Tibial nerve (tissue), 4 donors: ENCODE measurements around the gene TUSC2. TPM values are rescaled to one million over a fixed set of nuclear protein-coding genes. Genes with fewer than 3 reads are reported as not detected.

Experiments
- DNase-seq, 2 donors: peaks; one replicate each; pipeline ENCODE4 v3.0.0-alpha.2; 2019; ENCODE audit warnings: low spot score in 2 of 2
- H3K27ac ChIP-seq, 4 donors: fragments of 200-600 bp; sonication (generic) in 3 of 4; one replicate each; pipeline ENCODE4 v1.5.1; 2017 to 2019; ENCODE audit warnings: mild to moderate bottlenecking in 1 of 4
- H3K27me3 ChIP-seq, 2 donors: fragments of 200-600 bp; sonication (generic) in 1 of 2; one replicate each; pipeline versions ENCODE4 v1.5.1 to v1.6.0; 2017 to 2019
- H3K36me3 ChIP-seq, 3 donors: fragments of 200-600 bp; sonication (generic); one replicate each; pipeline ENCODE4 v1.5.1; 2018 to 2019
- H3K4me1 ChIP-seq, 4 donors: fragments of 200-600 bp; sonication (generic) in 3 of 4; one replicate each; pipeline ENCODE4 v1.5.1; 2017 to 2019
- H3K4me3 ChIP-seq, 4 donors: fragments of 200-600 bp; sonication (generic) in 3 of 4; one replicate each; pipeline ENCODE4 v1.5.1; 2017 to 2019; ENCODE audit warnings: mild to moderate bottlenecking in 1 of 4, moderate library complexity in 1 of 4
- H3K9me3 ChIP-seq, 4 donors: fragments of 200-600 bp; sonication (generic) in 3 of 4; one replicate each; pipeline ENCODE4 v1.5.1; 2017 to 2019
- EP300 ChIP-seq, 2 donors: sonication (generic); formaldehyde crosslinking; IDR thresholded peaks; one replicate each; pipeline ENCODE4 v1.6.1; 2017; ENCODE audit warnings: antibody characterized with exemption in 2 of 2, mild to moderate bottlenecking in 1 of 2
- POLR2A ChIP-seq, 2 donors: fragments of 450-650 bp; IDR thresholded peaks; one replicate each; pipeline ENCODE4 v1.6.1; 2017; ENCODE audit warnings: antibody characterized with exemption in 2 of 2, mild to moderate bottlenecking in 2 of 2, moderate library complexity in 2 of 2
- WGBS, 2 donors: methylation state at CpG; one replicate each; pipeline ENCODE4 v1.1.5; 2018; 5-methylcytosine and 5-hydroxymethylcytosine counted together
- total RNA-seq, 4 donors: library from RNA; depleted of rRNA; stranded (reverse); fragments of >200 nt; gene quantifications; one replicate each; pipeline ENCODE4 v1.1.0, GENCODE V29; 2016
- TF ChIP-seq, protein P1 (sequence below), 5 experiments: fragments of 200-600 bp in 3 of 5; fragments of 450-650 bp in 2 of 5; sonication (generic) in 3 of 5; IDR thresholded peaks; one replicate each; pipeline ENCODE4 v1.5.1; 2016 to 2019; ENCODE audit warnings: antibody characterized with exemption in 5 of 5, mild to moderate bottlenecking in 3 of 5, moderate library complexity in 2 of 5

Gene TUSC2
- total RNA-seq, 4 donors from 2014 or later: 19.0 to 31.9 (median 20.8) TPM

DNA sequence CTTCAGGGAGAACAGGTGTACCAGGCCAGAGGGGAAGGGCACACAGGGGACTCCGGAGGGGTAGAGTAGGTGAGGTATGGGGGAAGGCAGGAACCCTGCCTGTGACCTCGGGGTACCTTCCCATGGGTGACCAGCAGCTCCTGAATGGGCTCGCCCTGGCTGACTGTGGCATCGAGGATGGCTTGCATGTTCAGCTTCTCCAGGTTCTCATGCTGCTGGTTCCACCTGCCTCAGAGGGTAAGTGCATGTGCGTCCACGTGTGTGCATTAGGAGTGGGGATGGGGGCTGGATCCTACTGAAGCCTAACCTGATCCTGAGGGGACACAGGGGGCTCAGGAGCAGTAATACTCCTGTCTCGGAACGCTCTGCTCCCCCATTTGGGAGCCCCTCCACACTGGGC, 17.0 kb upstream of the TUSC2 start:
- peak overlapping the region in 1 of 4 donors; percentile 48 for H3K4me3 ChIP-seq
- TF ChIP-seq, protein P1, sequence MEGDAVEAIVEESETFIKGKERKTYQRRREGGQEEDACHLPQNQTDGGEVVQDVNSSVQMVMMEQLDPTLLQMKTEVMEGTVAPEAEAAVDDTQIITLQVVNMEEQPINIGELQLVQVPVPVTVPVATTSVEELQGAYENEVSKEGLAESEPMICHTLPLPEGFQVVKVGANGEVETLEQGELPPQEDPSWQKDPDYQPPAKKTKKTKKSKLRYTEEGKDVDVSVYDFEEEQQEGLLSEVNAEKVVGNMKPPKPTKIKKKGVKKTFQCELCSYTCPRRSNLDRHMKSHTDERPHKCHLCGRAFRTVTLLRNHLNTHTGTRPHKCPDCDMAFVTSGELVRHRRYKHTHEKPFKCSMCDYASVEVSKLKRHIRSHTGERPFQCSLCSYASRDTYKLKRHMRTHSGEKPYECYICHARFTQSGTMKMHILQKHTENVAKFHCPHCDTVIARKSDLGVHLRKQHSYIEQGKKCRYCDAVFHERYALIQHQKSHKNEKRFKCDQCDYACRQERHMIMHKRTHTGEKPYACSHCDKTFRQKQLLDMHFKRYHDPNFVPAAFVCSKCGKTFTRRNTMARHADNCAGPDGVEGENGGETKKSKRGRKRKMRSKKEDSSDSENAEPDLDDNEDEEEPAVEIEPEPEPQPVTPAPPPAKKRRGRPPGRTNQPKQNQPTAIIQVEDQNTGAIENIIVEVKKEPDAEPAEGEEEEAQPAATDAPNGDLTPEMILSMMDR (IDR thresholded peaks at IDR 0.05): no peak
- TF ChIP-seq POLR2A (IDR thresholded peaks at IDR 0.05): no peak
- TF ChIP-seq EP300 (IDR thresholded peaks at IDR 0.05): no peak

DNA sequence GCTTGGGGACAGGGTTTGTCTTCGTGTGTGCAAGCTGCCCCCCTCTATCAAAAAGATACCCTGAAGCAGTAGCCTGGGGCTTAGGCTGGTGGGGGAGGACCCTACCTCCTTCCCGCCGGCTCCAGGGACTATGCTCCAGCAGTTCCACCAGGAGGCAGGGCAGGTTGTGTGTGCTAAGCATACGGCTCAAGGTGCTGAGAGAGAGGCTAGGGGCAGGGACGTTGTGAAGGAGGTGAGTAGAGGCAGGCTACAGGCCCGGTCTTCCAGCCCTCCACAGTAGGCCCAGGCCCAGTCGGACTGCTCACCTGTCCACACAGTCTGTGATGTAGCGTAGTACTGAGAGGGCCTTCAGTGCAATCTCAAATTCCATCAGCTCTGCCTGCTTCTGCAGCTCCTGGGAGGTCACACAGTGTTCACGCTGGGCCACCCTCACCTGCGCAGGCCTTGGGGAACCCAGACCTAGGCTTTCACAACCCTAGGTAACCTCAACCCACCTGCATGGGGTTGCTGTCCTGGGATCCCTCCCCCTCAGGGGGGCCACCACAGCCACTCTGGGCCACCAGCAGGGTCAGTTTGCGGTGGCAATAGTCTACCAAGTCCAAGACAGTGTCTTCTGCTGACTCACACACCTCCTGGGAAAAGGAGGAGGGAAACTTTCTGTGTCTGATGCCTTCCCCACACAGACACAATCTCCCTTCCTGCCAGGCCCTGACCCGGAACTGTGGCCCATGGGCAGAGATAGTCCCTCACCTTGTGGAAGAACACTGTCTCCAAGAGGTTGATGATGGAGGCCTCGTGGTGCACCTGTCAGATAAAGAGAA, 15.0 kb upstream of the TUSC2 start:
- H3K9me3 ChIP-seq: no peaks in the 10 kb centered on the region
- peaks cover 0 to 69% (median 27%) of the 10 kb centered on the region in 4 donors for H3K4me1 ChIP-seq
- DNase-seq: no peak
- TF ChIP-seq, protein P1 (IDR thresholded peaks at IDR 0.05): no peak
- no peak for TF ChIP-seq EP300 (IDR thresholded peaks at IDR 0.05)
- TF ChIP-seq POLR2A (IDR thresholded peaks at IDR 0.05): no peak
- H3K4me3 ChIP-seq: no peak overlapping the region
- H3K27ac ChIP-seq: no peak overlapping the region
- 78 to 79% methylated on average over 13 of the region's 13 CpGs for whole genome bisulfite sequencing, 2 donors
- H3K36me3 ChIP-seq: peaks cover 0 to 7% (median 0%) of the 10 kb centered on the region in 3 donors
- no peaks in the 10 kb centered on the region for H3K27me3 ChIP-seq

More for the DNA sequence above, 17.0 kb upstream of the TUSC2 start:
- H3K36me3 ChIP-seq: peaks cover 0 to 22% (median 0%) of the 10 kb centered on the region in 3 donors
- H3K9me3 ChIP-seq: no peaks in the 10 kb centered on the region
- no peak for DNase-seq
- WGBS, 2 donors: 68 to 77% methylated on average over 8 of the region's 8 CpGs
- H3K27me3 ChIP-seq: no peaks in the 10 kb centered on the region
- peaks cover 0 to 67% (median 19%) of the 10 kb centered on the region in 4 donors for H3K4me1 ChIP-seq
- H3K27ac ChIP-seq: peak overlapping the region in 1 of 4 donors; percentile 21

- Histone ChIP-seq H3K27ac (peak overlapping the region in 1 of 4 donors; percentile 98), H3K27me3 (no peaks in the 10 kb centered on the region), H3K9me3 (no peaks in the 10 kb centered on the region), H3K36me3 (no peaks in the 10 kb centered on the region), H3K4me3 (peak overlapping the region in 1 of 4 donors; percentile 68), H3K4me1 (peaks cover 0 to 66% (median 30%) of the 10 kb centered on the region in 4 donors)
- 84 to 87% methylated on average over 13 of the region's 13 CpGs for whole genome bisulfite sequencing, 2 donors
- TF ChIP-seq EP300 (IDR thresholded peaks at IDR 0.05) (no peak), POLR2A (IDR thresholded peaks at IDR 0.05) (no peak)
- TF ChIP-seq, protein P1 (IDR thresholded peaks at IDR 0.05): no peak
- no peak for DNase-seq
Observed at GRCh38 chr3:50341996-50342650, 14.1 kb upstream of the TUSC2 start.

DNA sequence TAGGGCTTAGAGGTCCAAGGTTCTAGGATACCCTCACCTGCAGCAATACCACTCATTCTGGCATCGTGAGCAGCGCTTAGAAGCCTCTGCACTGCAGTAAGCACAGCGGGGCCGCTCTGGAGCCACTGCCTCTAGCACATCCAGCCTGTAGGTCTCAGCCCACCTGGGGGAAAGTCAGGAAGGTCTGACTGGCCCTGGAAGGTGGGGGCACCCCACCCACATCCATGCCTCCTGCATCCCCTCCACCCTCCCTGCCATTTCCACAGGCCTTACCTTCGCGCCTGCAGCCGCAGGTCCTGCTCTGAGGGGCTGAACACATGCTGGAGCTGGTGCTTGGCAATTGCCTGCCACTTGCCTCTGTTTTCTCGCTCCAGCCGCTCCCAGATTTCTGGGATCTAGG, 13.5 kb upstream of the TUSC2 start:
- peaks cover 0 to 63% (median 30%) of the 10 kb centered on the region in 4 donors for H3K4me1 ChIP-seq
- no peaks in the 10 kb centered on the region for H3K27me3 ChIP-seq
- DNase-seq: no peak
- TF ChIP-seq, protein P1 (IDR thresholded peaks at IDR 0.05): no peak
- TF ChIP-seq EP300 (IDR thresholded peaks at IDR 0.05) (no peak), POLR2A (IDR thresholded peaks at IDR 0.05) (no peak)
- H3K4me3 ChIP-seq: peak overlapping the region; percentile 47 to 68 (median 60)
- 92 to 94% methylated on average over 9 of the region's 9 CpGs for WGBS, 2 donors
- H3K9me3 ChIP-seq: no peaks in the 10 kb centered on the region
- no peaks in the 10 kb centered on the region for H3K36me3 ChIP-seq
- H3K27ac ChIP-seq: peak overlapping the region in 3 of 4 donors; percentile 97 to 100 (median 98)
